ENCODE measurements around the gene SF3A1.

GRCh38 chr22:30372915-30373314, 16.2 kb upstream of the SF3A1 start:
- no peak for TF ChIP-seq CTCF (IDR thresholded peaks at IDR 0.05)
- TF ChIP-seq ZFX (IDR thresholded peaks at IDR 0.05; ENCODE audit: borderline replicate concordance), result no peak

Data from 22Rv1 (cell line).